Panc1 (cell line): Measurements from ENCODE around the gene UBAC2. TPM values are rescaled to one million over a fixed set of nuclear protein-coding genes. Genes with fewer than 3 reads are reported as not detected.

Source experiments
- ATAC-seq: fragments of 200-7000 bp; cut with Tn5 transposase; 2 replicates; pipeline ENCODE4 v1.9.1; 2020; ENCODE audit warnings: mild to moderate bottlenecking, moderate library complexity
- BruUV-seq: library from RNA; stranded (reverse); fragments of 400-500 nt; replicated peaks from 2 replicates; lab custom pipeline; 2021; lab: Mats Ljungman, UMichigan
- CTCF ChIA-PET: fragments of 300-600 bp; sonication (Branson Sonifier 250); formaldehyde crosslinking; loops from one replicate; lab custom pipeline; 2022; ENCODE audit warnings: antibody characterized with exemption; lab: Charles Lee
- POLR2A ChIA-PET: fragments of 300-600 bp; sonication (Branson Sonifier 250); formaldehyde crosslinking; loops from one replicate; lab custom pipeline; 2022; ENCODE audit warnings: antibody characterized with exemption; lab: Charles Lee
- DNase-seq: peaks from one replicate; pipeline ENCODE4 v3.0.0-alpha.2; 2010; ENCODE audit warnings: low read depth, low spot score
- H3K27ac ChIP-seq: 2 replicates; pipeline ENCODE4 v1.5.1; 2011; ENCODE audit warnings: mild to moderate bottlenecking, low read length, inconsistent platforms
- H3K27me3 ChIP-seq: fragments of 200-500 bp; sonication (Bioruptor generic); 2 replicates; pipeline ENCODE4 v1.6.0; 2014; ENCODE audit warnings: low read length, inconsistent platforms; ENCODE audit not compliant: control insufficient read depth, insufficient read depth
- H3K36me3 ChIP-seq: fragments of 200-500 bp; sonication (Bioruptor generic); 2 replicates; pipeline ENCODE4 v1.5.1; 2014; ENCODE audit warnings: inconsistent platforms, mild to moderate bottlenecking, low read length, moderate library complexity; ENCODE audit not compliant: control insufficient read depth, insufficient read depth
- H3K4me1 ChIP-seq: 2 replicates; pipeline ENCODE4 v1.5.1; 2011; ENCODE audit warnings: inconsistent platforms, mild to moderate bottlenecking, low read length, moderate library complexity; ENCODE audit not compliant: control insufficient read depth, insufficient read depth
- H3K4me3 ChIP-seq, 2 experiments: 2 replicates each; pipeline ENCODE4 v1.5.1; 2011 to 2012; ENCODE audit warnings: low read depth in 2 of 2, low read length in 2 of 2, mild to moderate bottlenecking in 2 of 2, inconsistent platforms in 1 of 2, moderate library complexity in 1 of 2
- H3K9me3 ChIP-seq: fragments of 200-500 bp; sonication (Bioruptor generic); 2 replicates; pipeline ENCODE4 v1.5.1; 2014; ENCODE audit warnings: low read depth, mild to moderate bottlenecking, inconsistent platforms, low read length, moderate library complexity; ENCODE audit not compliant: control insufficient read depth, insufficient read depth
- CTCF ChIP-seq: fragments of 450-650 bp; IDR thresholded peaks from 2 replicates; pipeline ENCODE4 v1.5.1; 2017; ENCODE audit warnings: mild to moderate bottlenecking
- POLR2AphosphoS5 ChIP-seq: IDR thresholded peaks from 2 replicates; pipeline ENCODE4 v1.6.1; 2012; ENCODE audit warnings: mild to moderate bottlenecking, low read depth, low read length, moderate library complexity
- REST ChIP-seq, 2 experiments: IDR thresholded peaks; 2 replicates each; pipeline ENCODE4 v1.6.1; 2011 to 2012; ENCODE audit warnings: low read depth in 2 of 2, control low read depth in 1 of 2, low read length in 1 of 2, mild to moderate bottlenecking in 1 of 2, moderate library complexity in 1 of 2; ENCODE audit not compliant: insufficient read depth in 1 of 2
- SIN3A ChIP-seq: IDR thresholded peaks from 2 replicates; pipeline ENCODE4 v1.6.1; 2012; ENCODE audit warnings: low read depth, mild to moderate bottlenecking, low read length, moderate library complexity, borderline replicate concordance; ENCODE audit not compliant: insufficient read depth
- TCF7L2 ChIP-seq: IDR thresholded peaks from 2 replicates; pipeline ENCODE4 v1.6.1; 2011; ENCODE audit warnings: mild to moderate bottlenecking, low read depth, low read length, inconsistent platforms
- in situ Hi-C: cut with HindIII; loops from 2 replicates; pipeline ENCODE4 v1.10.0; 2016; ENCODE audit warnings: low sequenced_read_pairs, low pct_unique_long_range_greater_than_20kb
- intact Hi-C: fragments of 100-400 bp; cut with micrococcal nuclease; formaldehyde crosslinking; loops from one replicate; pipeline ENCODE4 v1.10.0; 2022; ENCODE audit not compliant: unreplicated experiment
- total RNA-seq: library from RNA; stranded (reverse); gene quantifications from one replicate; pipeline ENCODE4 v1.2.1, GENCODE V29; 2021; ENCODE audit not compliant: unreplicated experiment

The UBAC2 gene
- total RNA-seq, 1 experiment from 2014 or later: 40.8 TPM

GRCh38 chr13:99335603-99336002, 134.9 kb downstream of the UBAC2 start:
- in situ Hi-C loops: no loop called here
- H3K4me3 ChIP-seq: no peak overlapping the region
- no peaks in the 10 kb centered on the region for H3K9me3 ChIP-seq
- CTCF ChIA-PET: no interaction called here
- POLR2A ChIA-PET: no interaction called here
- no peaks in the 10 kb centered on the region; the same call in 1 of the 2 replicates for H3K36me3 ChIP-seq
- BruUV-seq: no TSS peak
- H3K27me3 ChIP-seq: no peaks in the 10 kb centered on the region
- TF ChIP-seq REST (IDR thresholded peaks at IDR 0.05; ENCODE audit: insufficient read depth in 1 of 2, low read depth in 2 of 2, low read length in 1 of 2) (no peak), CTCF (no peak), TCF7L2 (no peak), POLR2AphosphoS5 (no peak), SIN3A (no peak)
- no peak for ATAC-seq
- no peaks in the 10 kb centered on the region for H3K4me1 ChIP-seq
- no peak for DNase-seq
- intact Hi-C loops: no loop called here
- no peak overlapping the region for H3K27ac ChIP-seq

- no peaks in the 10 kb centered on the region for H3K4me1 ChIP-seq
- intact Hi-C loops: no loop called here
- H3K4me3 ChIP-seq: no peak overlapping the region
- POLR2A ChIA-PET: no interaction called here
- CTCF ChIA-PET: no interaction called here
- BruUV-seq: no TSS peak
- no peak for TF ChIP-seq POLR2AphosphoS5
- no peak for TF ChIP-seq REST (IDR thresholded peaks at IDR 0.05; ENCODE audit: insufficient read depth in 1 of 2, low read depth in 2 of 2, low read length in 1 of 2)
- TF ChIP-seq TCF7L2: no peak
- TF ChIP-seq SIN3A: no peak
- no peak for TF ChIP-seq CTCF
- no peaks in the 10 kb centered on the region for H3K9me3 ChIP-seq
- no peaks in the 10 kb centered on the region for H3K27me3 ChIP-seq
- no peak for DNase-seq
- in situ Hi-C loops: no loop called here
- H3K27ac ChIP-seq: no peak overlapping the region
- no peaks in the 10 kb centered on the region; the same call in 1 of the 2 replicates for H3K36me3 ChIP-seq
- no peak for ATAC-seq
Measured at GRCh38 chr13:99339230-99339721, 138.6 kb downstream of the UBAC2 start.
